Right lung (tissue), 5 donors: ENCODE measurements around the gene BCL2L14. TPM values are rescaled to one million over a fixed set of nuclear protein-coding genes. Genes with fewer than 3 reads are reported as not detected.
"Not testable (repeated sequence)": the region's sequence is repeated elsewhere in the genome, so short reads cannot be mapped to it uniquely, and the experiment has no call there.

Source experiments
- DNase-seq, 2 donors: peaks; one replicate each; pipeline ENCODE4 v3.0.0-alpha.2; 2013
- polyA plus RNA-seq, 5 donors: library from polyadenylated mRNA; unstranded; fragments of 120-200 nt; gene quantifications; one replicate each; pipeline versions ENCODE4 v1.2.1 to v1.2.3, GENCODE V29; 2013; ENCODE audit warnings: inconsistent platforms in 1 of 5, low replicate concordance in 1 of 5; ENCODE audit not compliant: insufficient read length in 5 of 5, insufficient read depth in 1 of 5

BCL2L14 gene
- polyA plus RNA-seq, 5 donors = 0.33 to 0.69 (median 0.56) TPM

- DNase-seq = no peak
Observed at GRCh38 chr12:12099102-12099501, 28.4 kb downstream of the BCL2L14 start.

GRCh38 chr12:12107678-12108077 lies 36.9 kb downstream of the BCL2L14 start:
- DNase-seq = no peak

- no peak for DNase-seq
Observed at GRCh38 chr12:12108441-12109058, 37.8 kb downstream of the BCL2L14 start.

- not testable (repeated sequence) for DNase-seq
Observed at GRCh38 chr12:12110923-12111555, 40.3 kb downstream of the BCL2L14 start.

- no peak for DNase-seq
Observed at GRCh38 chr12:12115514-12115913, 44.8 kb downstream of the BCL2L14 start.

GRCh38 chr12:12116677-12117076 lies 45.9 kb downstream of the BCL2L14 start:
- DNase-seq = no peak

GRCh38 chr12:12121061-12121460 lies 50.3 kb downstream of the BCL2L14 start:
- DNase-seq = no peak

GRCh38 chr12:12123036-12123604 lies 52.4 kb downstream of the BCL2L14 start:
- no peak for DNase-seq

GRCh38 chr12:12126551-12126950 lies 55.8 kb downstream of the BCL2L14 start:
- DNase-seq = no peak

- no peak for DNase-seq
Observed at GRCh38 chr12:12127304-12127703, 56.6 kb downstream of the BCL2L14 start.

GRCh38 chr12:12128670-12129069 lies 57.9 kb downstream of the BCL2L14 start:
- no peak for DNase-seq

GRCh38 chr12:12133259-12133658 lies 62.5 kb downstream of the BCL2L14 start:
- DNase-seq = no peak

- no peak for DNase-seq
Observed at GRCh38 chr12:12133785-12134184, 63.0 kb downstream of the BCL2L14 start.

GRCh38 chr12:12138203-12139154 lies 67.7 kb downstream of the BCL2L14 start:
- DNase-seq = no peak

- no peak for DNase-seq
Observed at GRCh38 chr12:12141000-12141399, 70.3 kb downstream of the BCL2L14 start.

GRCh38 chr12:12144531-12144930 lies 73.8 kb downstream of the BCL2L14 start:
- not testable (repeated sequence) for DNase-seq

- no peak for DNase-seq
Observed at GRCh38 chr12:12147111-12147510, 76.4 kb downstream of the BCL2L14 start.

Other genes with a start within 250 kb of the BCL2L14 start
- gene LRP6, start 196.1 kb downstream of the BCL2L14 start, polyA plus RNA-seq = 10 to 100 TPM; 37.5 to 66.2 (median 62.3) TPM